GM18868 (cell line): ENCODE data around the gene ECT2L.
A peak's percentile ranks its signal among the peaks of the same experiment; 100 is the strongest.

Source experiments
- ATAC-seq: cut with Tn5 transposase; IDR thresholded peaks from one replicate; pipeline ENCODE4 v1.9.1; 2021; ENCODE audit warnings: mild to moderate bottlenecking, moderate library complexity; ENCODE audit not compliant: unreplicated experiment

ECT2L gene, protein sequence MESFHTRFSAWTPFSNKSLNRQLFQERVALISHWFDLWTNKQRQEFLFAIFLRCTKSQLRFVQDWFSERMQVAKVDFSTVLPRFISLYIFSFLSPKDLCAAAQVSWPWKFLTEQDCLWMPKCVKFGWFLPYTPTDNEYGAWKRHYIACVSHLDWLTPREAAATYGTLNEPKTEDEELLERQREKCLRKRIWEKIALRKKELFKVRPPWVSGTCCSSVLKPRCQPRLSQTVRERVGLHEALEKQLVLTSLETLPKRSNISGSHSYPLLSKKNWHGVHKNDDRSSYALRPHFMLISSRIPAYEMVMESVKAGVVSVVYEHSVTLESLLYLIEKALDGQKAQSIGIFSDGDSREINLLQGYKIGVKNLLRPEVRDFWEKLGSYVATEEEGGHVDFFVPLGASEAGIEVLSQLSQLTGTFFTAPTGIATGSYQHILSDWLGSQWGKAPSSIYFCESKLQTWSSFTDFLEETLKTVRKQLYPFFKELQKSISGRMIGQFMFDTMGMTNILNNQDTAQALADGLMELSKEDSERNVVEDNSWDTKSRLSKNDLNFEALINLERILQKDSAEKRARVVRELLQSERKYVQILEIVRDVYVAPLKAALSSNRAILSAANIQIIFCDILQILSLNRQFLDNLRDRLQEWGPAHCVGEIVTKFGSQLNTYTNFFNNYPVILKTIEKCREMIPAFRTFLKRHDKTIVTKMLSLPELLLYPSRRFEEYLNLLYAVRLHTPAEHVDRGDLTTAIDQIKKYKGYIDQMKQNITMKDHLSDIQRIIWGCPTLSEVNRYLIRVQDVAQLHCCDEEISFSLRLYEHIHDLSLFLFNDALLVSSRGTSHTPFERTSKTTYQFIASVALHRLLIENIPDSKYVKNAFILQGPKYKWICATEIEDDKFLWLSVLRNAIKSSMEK

DNA sequence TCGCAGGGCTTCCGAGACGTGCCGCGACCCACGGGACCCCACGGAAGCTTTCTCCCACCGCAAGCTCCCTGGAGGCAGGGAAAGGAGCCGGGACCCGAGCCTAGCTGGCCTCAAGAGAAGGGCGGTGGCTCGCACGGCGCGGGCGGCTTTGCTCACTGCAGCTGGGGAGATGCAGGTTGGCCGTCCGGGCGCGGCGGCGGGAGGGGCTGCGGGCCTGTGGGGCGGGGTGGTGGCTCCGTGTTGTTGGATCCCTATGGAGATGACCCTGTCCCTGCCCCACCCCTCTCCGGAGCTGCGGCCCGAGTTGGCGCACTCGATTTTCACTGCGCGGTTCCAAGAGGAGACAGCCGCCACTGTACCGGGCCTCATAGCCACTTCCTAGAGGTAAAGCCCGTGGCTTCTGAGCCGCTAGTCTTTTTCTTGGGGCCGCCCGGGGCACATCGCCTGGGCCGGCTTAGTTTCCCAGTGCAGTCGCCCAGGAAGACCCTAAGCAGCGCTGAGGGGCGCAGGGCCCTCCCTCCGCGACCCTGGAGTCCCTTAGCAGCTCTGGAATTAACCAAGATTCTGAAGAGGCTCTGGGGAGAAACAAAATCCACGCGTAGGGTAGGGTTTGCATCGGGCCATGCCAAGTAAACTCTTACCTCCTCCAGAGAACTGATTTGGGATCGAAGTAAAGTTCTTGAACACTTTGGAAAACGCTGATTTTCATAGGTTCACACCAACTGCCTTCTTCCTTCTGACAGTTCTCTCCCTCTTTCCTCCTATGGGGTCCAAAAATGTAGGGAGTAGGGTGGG is at the start of gene ECT2L:
Gene ECT2L, plus strand, starts transcription at position 279 of the 795 bp plus-strand sequence. CDS start 17,188 bp downstream, outside the sequence.
- ATAC-seq: no peak

DNA sequence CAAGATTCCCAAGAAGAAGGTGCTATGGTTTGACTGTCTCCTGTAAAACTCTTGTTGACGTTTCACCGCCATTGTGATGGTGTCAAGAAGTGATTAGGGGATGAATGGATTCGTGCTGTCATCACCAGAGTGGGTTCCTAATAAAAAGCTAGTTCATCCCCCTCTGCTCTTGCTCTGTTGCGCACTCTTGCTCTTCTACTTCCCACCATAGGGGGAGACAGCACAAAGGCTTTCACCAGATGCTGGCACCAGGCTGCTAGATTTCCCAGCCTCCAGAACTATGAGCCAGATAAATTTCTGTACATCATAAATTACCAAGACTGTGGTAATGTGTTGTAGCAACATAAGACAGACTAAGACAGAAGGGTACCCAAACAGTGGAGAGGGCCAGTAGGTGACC is 43.9 kb upstream of the ECT2L start:
- no peak for ATAC-seq

DNA sequence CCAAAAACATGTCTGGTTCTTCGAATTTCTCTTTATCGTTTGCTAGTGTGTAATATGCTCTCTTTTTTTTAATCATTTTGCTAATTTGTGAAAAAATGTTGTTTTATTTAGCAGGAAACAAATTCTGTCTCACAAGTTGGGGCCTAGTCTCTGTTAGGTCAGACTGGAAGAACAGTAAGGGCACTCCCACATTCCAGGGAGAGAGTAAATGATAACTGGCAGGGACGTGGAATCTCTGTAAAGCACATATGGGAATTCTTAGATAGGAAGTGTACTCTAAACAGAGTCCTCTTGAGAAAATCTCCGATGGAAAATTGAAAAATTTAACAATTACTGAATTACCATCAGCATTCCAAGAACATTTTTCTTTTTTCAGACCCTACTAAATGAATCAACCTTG is 38.8 kb upstream of the ECT2L start:
- no peak for ATAC-seq

DNA sequence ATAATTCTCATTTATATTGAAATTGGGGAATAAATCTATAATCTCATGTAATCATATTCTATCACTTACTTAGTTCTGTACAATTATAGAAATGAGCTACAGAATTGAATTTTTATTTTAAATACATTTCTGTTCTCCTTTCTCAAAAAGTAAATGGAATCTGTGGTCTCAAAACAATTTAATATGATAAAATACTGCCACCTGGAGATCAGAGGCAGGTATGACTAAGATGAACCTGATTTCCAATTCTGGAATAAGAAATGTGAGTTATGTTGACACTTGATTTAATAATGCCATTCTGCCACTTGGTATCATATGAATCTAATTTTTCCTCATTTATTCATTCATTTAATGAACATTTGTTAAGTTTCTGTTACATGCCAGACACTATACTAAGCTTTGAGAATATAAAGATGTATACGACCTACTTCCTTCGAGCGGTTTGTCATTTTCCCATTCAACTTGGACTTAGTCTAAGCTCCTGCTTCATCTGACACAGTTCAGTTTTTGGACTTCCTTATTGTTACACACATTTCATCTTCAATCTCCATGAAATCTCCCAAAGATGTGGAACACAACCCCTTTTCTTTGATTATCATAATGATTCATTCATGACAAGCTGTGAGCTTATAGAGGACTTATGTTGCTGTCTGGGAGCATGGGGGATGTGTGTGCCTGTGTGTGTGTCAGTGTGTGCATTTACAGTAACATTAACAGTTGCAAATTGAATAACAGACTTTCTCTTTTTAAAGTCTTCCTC is 29.8 kb upstream of the ECT2L start:
- ATAC-seq: no peak

DNA sequence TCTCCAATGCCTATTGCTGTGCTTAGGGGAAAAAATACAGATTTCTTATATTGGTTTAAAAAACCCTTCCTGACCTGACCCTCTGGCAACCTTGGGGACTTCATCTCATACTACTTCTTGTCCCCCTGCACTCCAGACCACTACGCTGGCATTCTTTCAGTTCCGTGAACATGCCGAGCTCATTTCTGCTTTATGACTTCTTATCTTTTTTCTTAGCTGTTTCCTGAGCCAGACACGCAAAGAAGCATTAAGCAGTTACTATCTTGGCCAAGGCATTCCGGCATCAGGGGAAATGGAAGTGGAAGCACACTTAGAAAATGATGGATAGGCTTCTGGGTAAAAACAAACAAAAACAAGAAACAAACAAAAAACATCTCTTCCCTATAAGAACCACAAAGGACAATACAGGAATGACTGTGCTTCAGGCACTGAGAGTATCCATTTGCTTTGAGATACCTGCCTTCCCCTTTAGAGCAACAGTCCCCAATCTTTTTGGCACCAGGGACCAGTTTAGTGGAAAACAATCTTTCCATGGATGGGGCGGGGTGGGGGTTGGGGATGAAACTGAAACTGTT is 26.7 kb upstream of the ECT2L start:
- ATAC-seq: peak; percentile 18

DNA sequence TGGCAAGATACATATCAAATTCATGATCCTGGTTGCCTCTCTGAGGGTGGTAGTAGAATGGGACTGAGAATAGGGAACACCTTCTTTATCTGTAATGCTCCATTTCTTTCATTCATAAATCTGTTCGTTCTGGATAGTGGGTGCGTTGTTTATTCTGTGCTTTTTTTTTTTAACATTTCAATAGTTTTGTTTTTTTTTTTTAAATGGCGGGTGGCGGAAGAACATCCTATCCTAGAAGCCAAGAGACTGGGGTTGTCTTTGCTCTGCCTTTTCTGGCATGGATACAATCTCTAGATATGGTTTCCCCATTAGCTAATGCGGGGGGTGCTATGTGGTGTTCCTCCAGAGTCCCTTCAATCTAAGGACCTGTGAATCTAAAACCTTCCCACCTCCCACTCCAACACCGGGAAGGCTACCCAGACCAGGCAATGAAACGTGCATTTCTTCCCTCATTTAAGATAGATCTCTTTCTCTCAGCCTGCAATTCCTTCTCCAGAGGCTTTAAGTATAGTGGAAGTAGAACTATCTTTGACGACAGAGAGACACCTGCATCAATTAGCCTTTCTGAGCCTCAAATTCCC is 23.2 kb upstream of the ECT2L start:
- no peak for ATAC-seq

DNA sequence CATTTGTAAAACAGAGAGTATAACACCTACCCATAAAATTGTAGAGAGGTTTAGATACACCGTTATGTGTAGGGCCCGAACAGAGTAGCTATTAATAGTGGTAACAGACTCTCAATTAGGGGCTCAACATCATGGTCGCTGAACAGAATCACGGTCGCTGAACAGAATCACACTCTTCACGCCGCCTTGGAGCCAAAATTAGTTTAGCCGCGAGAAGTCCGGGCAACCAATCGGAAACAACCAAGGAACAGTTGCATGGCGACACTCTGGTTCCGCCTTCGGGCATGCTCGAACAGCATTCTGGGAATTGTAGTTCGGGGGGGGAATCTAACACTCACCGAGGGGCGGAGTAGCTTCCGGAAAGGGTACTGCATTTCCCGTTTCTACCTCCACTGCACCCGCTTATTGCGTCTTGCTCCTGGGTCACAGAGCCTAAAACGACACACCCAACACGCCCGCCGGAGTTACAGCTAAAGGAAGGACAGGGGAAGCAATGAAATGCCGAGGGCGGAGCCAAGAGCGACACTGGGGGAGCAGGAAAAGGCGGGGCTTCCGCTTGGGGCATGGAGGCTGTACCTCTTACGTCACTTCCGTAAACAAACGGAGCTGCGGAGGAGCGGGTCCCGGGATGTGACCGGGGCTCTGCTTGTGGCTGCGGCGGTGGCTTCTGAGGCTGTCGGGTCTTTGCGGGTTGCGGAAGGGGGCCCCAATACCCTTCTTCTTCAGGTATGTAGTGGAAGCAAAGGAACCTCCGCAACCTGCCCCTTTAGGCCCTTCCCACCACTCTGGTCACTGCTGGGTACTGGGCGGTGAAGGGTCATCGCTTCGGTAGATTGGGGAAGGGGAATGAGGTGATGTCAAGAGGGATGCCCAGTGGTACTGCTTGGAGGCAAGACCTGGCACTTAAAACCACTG is 22.5 kb upstream of the ECT2L start, which contains the start of gene CCDC28A:
Gene CCDC28A, plus strand, starts transcription at position 593 of the 915 bp plus-strand sequence. CDS start 2,352 bp downstream, outside the sequence.
- peak; percentile 88 for ATAC-seq

DNA sequence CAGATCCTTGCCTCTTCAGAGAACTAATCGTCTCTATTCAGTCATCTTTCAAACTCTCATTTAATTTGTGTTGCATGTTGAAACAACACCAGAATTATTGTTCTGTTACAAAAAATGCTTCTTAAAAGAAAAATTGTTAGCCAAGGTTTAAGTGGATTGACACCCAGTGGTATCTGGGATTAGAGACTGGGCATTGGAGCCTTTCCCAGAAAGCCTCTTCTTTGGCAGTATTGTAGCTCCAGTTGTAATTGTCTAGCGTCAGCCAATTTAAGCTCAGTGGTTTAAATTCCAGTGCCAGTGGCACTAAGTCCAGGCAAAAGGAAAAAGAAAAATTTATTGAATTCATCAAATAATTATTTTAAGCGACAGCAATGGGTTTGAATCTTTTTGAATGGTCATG is 21.5 kb upstream of the ECT2L start:
- no peak for ATAC-seq

DNA sequence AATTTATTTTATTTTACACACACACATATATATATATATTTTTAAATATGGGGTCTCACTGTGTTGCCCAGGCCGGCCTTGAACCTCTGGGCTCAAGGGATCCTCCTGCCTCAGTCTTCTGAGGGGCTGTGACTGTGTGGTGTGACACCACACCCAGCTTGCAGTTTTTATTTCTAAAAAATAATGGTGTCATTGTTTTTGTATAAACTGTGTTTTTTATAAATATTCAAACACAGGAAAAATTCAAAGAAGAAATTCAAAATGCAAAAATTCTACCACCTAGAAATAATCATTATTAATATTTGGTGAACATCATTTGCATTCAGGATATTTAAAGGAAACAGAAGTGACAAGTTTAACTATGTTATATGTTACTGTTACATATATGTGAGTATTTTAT is 19.2 kb upstream of the ECT2L start:
- no peak for ATAC-seq

DNA sequence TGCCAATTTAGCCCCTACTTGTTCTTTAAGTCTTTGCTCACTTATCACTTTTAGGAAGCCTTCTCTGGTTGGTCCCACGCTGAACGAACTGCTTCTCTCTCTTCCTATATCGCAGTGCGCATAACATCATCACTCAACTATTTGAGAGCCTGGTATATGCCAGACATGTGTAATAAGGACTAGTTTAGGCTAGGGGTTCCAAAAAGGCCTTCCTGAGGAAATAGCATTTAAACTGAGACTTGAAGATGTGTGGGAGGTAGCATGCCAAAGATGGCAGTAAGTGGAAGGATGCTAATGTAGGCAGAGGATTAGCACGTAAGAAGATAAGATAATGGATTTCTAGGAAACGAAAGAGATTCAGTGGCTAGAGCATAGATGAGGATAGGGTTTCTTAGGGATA is 17.6 kb upstream of the ECT2L start:
- no peak for ATAC-seq

DNA sequence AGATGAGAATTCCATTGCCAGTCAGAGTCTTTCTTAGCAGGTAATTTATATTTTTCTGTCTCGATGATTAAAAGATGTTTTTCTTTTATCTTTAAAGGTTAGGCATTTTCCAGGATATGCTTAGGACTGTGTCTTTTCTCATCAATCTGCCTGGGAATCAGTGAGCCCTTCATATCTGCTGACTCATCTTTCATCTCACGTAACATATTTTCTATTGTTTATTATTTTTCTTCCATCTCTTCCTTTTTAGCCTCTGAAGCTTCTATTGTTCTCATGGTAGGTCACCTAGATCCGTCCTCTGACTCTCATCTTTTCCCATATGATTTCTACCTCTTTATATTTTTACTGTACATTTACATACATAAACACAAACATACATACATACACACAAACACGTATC is 13.6 kb upstream of the ECT2L start:
- ATAC-seq: no peak

DNA sequence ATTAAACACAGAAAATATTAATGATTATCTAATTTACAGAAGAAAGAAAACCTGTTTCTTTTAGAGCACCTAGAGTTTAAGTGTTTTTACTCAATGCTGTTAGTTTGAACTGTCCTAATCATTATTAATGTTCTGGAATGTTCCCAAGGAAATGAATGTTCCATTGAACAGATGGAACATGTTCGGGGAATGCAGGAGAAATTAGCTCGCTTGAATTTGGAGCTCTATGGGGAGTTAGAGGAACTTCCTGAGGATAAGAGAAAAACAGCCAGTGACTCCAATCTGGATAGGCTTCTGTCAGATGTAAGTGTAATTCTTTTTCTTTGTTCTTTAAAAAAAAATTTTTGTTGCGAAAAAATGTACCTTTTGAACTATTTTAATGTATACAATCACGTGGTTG is 10.8 kb upstream of the ECT2L start:
- no peak for ATAC-seq

DNA sequence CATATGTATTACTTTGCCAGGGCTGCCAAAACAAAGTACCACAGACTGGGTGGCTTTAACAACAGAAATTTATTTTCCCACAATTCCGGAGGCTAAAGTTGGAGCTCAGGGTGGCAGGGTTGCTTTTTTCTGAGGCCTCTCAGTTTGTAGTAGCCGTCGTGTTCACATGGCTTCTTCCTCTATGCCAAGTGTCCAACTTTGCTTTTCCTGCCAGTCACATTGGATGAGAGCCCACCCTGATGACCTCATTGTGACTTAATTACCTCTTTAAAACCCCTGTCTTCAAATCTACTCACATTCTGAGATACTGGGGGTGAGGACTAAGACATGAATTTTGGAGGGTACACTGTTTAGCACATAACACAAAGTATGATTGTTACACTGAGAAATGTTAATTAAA is 9.9 kb upstream of the ECT2L start:
- ATAC-seq: no peak

DNA sequence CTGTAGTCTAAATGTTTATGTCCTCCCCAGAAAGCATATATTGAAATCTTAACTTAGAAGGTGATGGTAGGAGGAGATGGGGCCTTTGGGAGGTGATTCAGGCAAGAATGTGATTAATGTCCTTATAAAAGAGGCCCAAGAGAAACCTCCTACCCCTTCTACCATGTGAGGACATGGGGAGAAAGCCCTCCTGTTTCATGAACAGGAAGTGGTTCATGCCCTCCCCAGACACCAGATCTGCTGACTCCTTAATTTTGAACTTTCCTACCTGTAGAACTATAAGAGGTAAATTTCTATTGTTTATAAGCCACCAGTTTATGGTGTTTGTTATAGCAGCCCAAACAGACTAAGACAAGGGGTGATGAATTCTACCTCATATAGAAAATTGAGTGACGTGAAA is 8.7 kb upstream of the ECT2L start:
- ATAC-seq: no peak

DNA sequence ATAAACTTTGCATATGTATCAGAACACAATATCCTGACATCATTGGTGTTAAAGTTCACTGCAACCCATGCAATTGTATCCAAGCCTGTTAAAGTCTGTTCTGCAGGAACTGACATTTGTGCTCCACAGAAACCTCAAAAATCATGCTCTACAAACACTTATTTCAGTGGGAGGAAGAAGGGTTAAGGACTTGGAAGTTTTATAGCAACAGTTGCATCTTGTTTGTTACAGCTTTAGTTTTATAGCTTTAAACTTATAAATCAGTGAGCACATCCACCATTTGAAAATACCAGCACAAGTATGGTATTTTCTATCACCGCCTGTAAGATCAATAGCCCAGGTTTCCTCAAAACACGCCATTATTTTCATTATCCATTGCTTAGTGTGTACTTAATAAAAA is 884 bp downstream of the ECT2L start:
- no peak for ATAC-seq

DNA sequence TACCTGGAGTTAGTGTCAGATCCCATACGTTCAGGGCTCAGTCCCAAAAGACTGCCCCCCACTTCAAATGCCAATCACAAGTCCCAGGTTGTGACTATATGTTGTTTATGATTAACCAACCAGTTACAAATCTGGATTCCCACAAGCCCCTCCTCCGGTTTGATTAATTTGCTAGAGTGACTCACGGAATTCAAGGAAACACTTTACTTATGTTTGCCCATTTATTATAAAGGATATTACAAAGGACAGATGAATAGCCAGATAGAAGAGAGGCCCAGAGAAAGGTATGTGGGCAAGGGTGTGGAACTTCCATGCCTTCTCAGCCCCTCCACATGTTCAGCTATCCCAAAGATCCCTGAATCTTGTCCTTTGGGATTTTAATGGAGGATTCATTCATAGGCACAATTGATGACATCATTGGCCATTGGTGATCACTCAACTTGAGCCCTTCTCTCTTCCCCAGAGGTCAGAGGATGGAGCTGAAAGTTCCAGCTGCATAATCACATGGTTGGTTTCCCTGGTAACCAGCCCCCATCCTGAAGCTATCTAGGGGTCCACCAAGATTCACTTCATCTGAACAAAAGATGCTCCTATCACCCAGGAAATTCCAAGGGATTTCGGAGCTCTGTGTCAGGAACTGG is 2.0 kb downstream of the ECT2L start:
- ATAC-seq: no peak

DNA sequence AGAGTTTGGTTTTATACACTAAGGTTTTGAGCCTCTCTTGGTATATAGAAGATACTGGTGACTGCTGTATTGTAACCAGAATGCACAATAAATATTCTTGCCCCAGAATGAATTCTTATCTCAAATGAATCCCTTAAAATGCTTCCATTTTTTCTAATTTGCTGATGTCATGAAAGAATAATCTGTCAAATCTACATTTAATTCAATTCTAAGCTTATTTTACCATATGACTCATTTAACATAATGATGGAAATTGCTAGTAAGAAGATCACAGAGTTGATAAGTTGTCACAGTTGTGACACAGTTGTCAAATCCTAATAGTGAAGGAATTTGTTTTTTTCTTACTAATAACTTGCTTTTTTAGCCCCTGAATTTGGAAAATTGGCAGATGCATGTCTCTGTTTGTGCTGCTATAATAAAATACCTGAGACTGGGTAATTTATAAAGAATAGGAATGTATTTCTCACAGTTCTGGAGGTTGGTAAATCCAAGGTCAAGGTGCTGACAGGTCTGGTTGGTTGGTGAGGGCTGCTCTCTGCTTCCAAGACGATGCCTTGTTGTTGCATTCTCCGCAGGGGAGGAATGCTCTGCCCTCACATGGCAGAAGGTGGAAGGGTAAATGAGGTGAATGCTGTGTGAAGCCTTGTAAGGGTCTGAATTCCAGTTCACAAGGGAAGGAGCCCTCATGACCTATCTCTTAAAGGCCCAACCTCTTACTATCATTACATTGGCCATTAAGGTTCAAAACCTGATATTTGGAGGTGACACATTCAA is 4.7 kb downstream of the ECT2L start:
- ATAC-seq: no peak
